MM.1S (cell line): ENCODE results near the gene KIAA1755.

Source experiments
- DNase-seq: peaks from one replicate; pipeline ENCODE4 v3.0.0-alpha.2; 2015
- H2AFZ ChIP-seq: fragments of 300-600 bp; sonication (generic); 2 replicates; pipeline ENCODE4 v1.6.0; 2016; ENCODE audit warnings: antibody characterized with exemption, low read length
- H3F3A ChIP-seq: fragments of 300-600 bp; sonication (generic); 2 replicates; pipeline ENCODE4 v1.6.1; 2016; ENCODE audit warnings: mild to moderate bottlenecking, antibody characterized with exemption, low read length, moderate library complexity, mixed read lengths; ENCODE audit not compliant: insufficient read depth
- H3K27ac ChIP-seq: fragments of 300-600 bp; sonication (generic); 2 replicates; pipeline ENCODE4 v1.5.1; 2016; ENCODE audit warnings: mild to moderate bottlenecking, low read length
- H3K27me3 ChIP-seq: fragments of 300-600 bp; sonication (generic); replicated peaks from 2 replicates; pipeline ENCODE4 v1.6.0; 2016; ENCODE audit warnings: low read length; ENCODE audit not compliant: insufficient read depth
- H3K36me3 ChIP-seq: fragments of 300-600 bp; sonication (generic); replicated peaks from 2 replicates; pipeline ENCODE4 v1.6.1; 2016; ENCODE audit warnings: mild to moderate bottlenecking, low read length, mixed read lengths; ENCODE audit not compliant: insufficient read depth
- H3K4me1 ChIP-seq: fragments of 300-600 bp; sonication (generic); 2 replicates; pipeline ENCODE4 v1.6.1; 2016; ENCODE audit warnings: low read length, mixed read lengths
- H3K4me2 ChIP-seq: fragments of 300-600 bp; sonication (generic); 2 replicates; pipeline ENCODE4 v1.6.0; 2016; ENCODE audit warnings: low read depth, low read length
- H3K4me3 ChIP-seq: fragments of 300-600 bp; sonication (generic); 2 replicates; pipeline ENCODE4 v1.5.1; 2016; ENCODE audit warnings: low read length, mixed read lengths
- H3K79me2 ChIP-seq: fragments of 300-600 bp; sonication (generic); 2 replicates; pipeline ENCODE4 v1.6.1; 2016; ENCODE audit warnings: mixed run types, low read length, mixed read lengths
- H3K9ac ChIP-seq: fragments of 300-600 bp; sonication (generic); 2 replicates; pipeline ENCODE4 v1.6.1; 2016; ENCODE audit warnings: low read length, mixed read lengths
- H3K9me2 ChIP-seq: fragments of 300-600 bp; sonication (generic); replicated peaks from 2 replicates; pipeline ENCODE4 v1.6.1; 2016; ENCODE audit warnings: mild to moderate bottlenecking, low read length, mixed read lengths; ENCODE audit not compliant: insufficient read depth
- H3K9me3 ChIP-seq: fragments of 300-600 bp; sonication (generic); replicated peaks from 2 replicates; pipeline ENCODE4 v1.6.1; 2016; ENCODE audit warnings: mild to moderate bottlenecking, low read length, mixed read lengths; ENCODE audit not compliant: insufficient read depth
- H4K20me1 ChIP-seq: fragments of 300-600 bp; sonication (generic); 2 replicates; pipeline ENCODE4 v1.6.1; 2016; ENCODE audit warnings: mild to moderate bottlenecking, low read length, moderate library complexity, mixed read lengths; ENCODE audit not compliant: insufficient read depth
- CTCF ChIP-seq: fragments of 300-600 bp; sonication (generic); IDR thresholded peaks from 2 replicates; pipeline ENCODE4 v1.5.1; 2016; ENCODE audit warnings: antibody characterized with exemption, low read length, mixed read lengths
- EZH2 ChIP-seq: fragments of 300-600 bp; sonication (generic); optimal IDR thresholded peaks from 2 replicates; pipeline ENCODE3; 2017; ENCODE audit warnings: low read depth, mild to moderate bottlenecking, antibody characterized with exemption, low read length, mixed read lengths
- EZH2phosphoT487 ChIP-seq: fragments of 300-600 bp; sonication (generic); IDR thresholded peaks from 2 replicates; pipeline ENCODE4 v1.6.1; 2018; ENCODE audit warnings: antibody characterized with exemption, low read length

Gene KIAA1755

GRCh38 chr20:38171675-38172043 is 88.9 kb downstream of the KIAA1755 start:
- Histone ChIP-seq H3K36me3 (no peaks in the 10 kb centered on the region), H3K27me3 (no peaks in the 10 kb centered on the region), H3K9me2 (no peaks in the 10 kb centered on the region), H3K79me2 (no peaks in the 10 kb centered on the region), H3F3A (no peaks in the 10 kb centered on the region), H3K4me1 (peaks cover 10% of the 10 kb centered on the region; the same call in 1 of the 2 replicates), H3K9ac (no peak overlapping the region), H3K27ac (no peak overlapping the region), H3K4me2 (no peak overlapping the region), H4K20me1 (no peaks in the 10 kb centered on the region), H3K4me3 (no peak overlapping the region), H3K9me3 (no peaks in the 10 kb centered on the region), H2AFZ (no peak overlapping the region)
- no peak for DNase-seq
- TF ChIP-seq CTCF (no peak), EZH2 (no peak)

GRCh38 chr20:38170826-38171674 is 89.5 kb downstream of the KIAA1755 start:
- H3K9ac ChIP-seq: no peak overlapping the region
- no peaks in the 10 kb centered on the region for H3K79me2 ChIP-seq
- H3K4me3 ChIP-seq: no peak overlapping the region
- H3K9me2 ChIP-seq: no peaks in the 10 kb centered on the region
- no peak overlapping the region for H2AFZ ChIP-seq
- peaks cover 10% of the 10 kb centered on the region; the same call in 1 of the 2 replicates for H3K4me1 ChIP-seq
- TF ChIP-seq EZH2phosphoT487 (no peak), CTCF (no peak), EZH2 (no peak)
- no peaks in the 10 kb centered on the region for H3K9me3 ChIP-seq
- no peaks in the 10 kb centered on the region for H3K27me3 ChIP-seq
- no peaks in the 10 kb centered on the region for H4K20me1 ChIP-seq
- no peaks in the 10 kb centered on the region for H3F3A ChIP-seq
- no peak overlapping the region for H3K4me2 ChIP-seq
- no peak for DNase-seq
- H3K27ac ChIP-seq: no peak overlapping the region
- H3K36me3 ChIP-seq: no peaks in the 10 kb centered on the region

- Histone ChIP-seq H3K36me3 (no peaks in the 10 kb centered on the region), H3K9me2 (no peaks in the 10 kb centered on the region), H3K9me3 (no peaks in the 10 kb centered on the region), H3K27ac (no peak overlapping the region), H3K4me3 (no peak overlapping the region), H3F3A (no peaks in the 10 kb centered on the region), H3K79me2 (no peaks in the 10 kb centered on the region), H3K9ac (no peak overlapping the region), H2AFZ (no peak overlapping the region), H3K27me3 (no peaks in the 10 kb centered on the region), H3K4me2 (no peak overlapping the region; the same call in 1 of the 2 replicates), H3K4me1 (peaks cover 15% of the 10 kb centered on the region; the same call in 1 of the 2 replicates), H4K20me1 (no peaks in the 10 kb centered on the region)
- no peak for TF ChIP-seq CTCF
- TF ChIP-seq EZH2: no peak
- no peak for DNase-seq
Observed at GRCh38 chr20:38170219-38170825, 90.2 kb downstream of the KIAA1755 start.
